ENCODE data around the gene NYAP2.

NYAP2 gene

GRCh38 chr2:225400546-225401400 is 1.3 kb downstream of the NYAP2 start:
- H3K27ac ChIP-seq, result no peak overlapping the region
- no peak overlapping the region for H3K4me3 ChIP-seq
- H3K27me3 ChIP-seq, result no peaks in the 10 kb centered on the region
- no peaks in the 10 kb centered on the region for H3K9me3 ChIP-seq
- no peaks in the 10 kb centered on the region for H3K4me1 ChIP-seq
- DNase-seq, result no peak
- TF ChIP-seq CTCF (IDR thresholded peaks at IDR 0.05), result no peak
- intact Hi-C loops (cut with DNase I; ENCODE audit: low total_unique reads), result no loop called here
- no peaks in the 10 kb centered on the region for H3K36me3 ChIP-seq

GRCh38 chr2:225402210-225402776 is 2.8 kb downstream of the NYAP2 start:
- intact Hi-C loops (cut with DNase I; ENCODE audit: low total_unique reads), result no loop called here
- no peak overlapping the region for H3K4me3 ChIP-seq

GRCh38 chr2:225411452-225411851 is 11.9 kb downstream of the NYAP2 start:
- no peak for TF ChIP-seq CTCF (IDR thresholded peaks at IDR 0.05)
- Histone ChIP-seq H3K36me3 (no peaks in the 10 kb centered on the region), H3K4me3 (no peak overlapping the region), H3K27me3 (no peaks in the 10 kb centered on the region), H3K9me3 (no peaks in the 10 kb centered on the region), H3K4me1 (no peaks in the 10 kb centered on the region), H3K27ac (no peak overlapping the region)
- intact Hi-C loops (cut with DNase I; ENCODE audit: low total_unique reads), result no loop called here
- no peak for DNase-seq

More at GRCh38 chr2:225402210-225402776, 2.8 kb downstream of the NYAP2 start:
- DNase-seq, result no peak
- H3K27ac ChIP-seq, result no peak overlapping the region
- H3K36me3 ChIP-seq, result no peaks in the 10 kb centered on the region
- no peaks in the 10 kb centered on the region for H3K27me3 ChIP-seq
- no peaks in the 10 kb centered on the region for H3K4me1 ChIP-seq
- TF ChIP-seq CTCF (IDR thresholded peaks at IDR 0.05), result no peak
- H3K9me3 ChIP-seq, result no peaks in the 10 kb centered on the region

- intact Hi-C loops (cut with DNase I; ENCODE audit: low total_unique reads), result no loop called here
- Histone ChIP-seq H3K36me3 (no peaks in the 10 kb centered on the region), H3K4me1 (no peaks in the 10 kb centered on the region), H3K4me3 (no peak overlapping the region), H3K27ac (no peak overlapping the region), H3K9me3 (no peaks in the 10 kb centered on the region), H3K27me3 (no peaks in the 10 kb centered on the region)
- no peak for TF ChIP-seq CTCF (IDR thresholded peaks at IDR 0.05)
- no peak for DNase-seq
Observed at GRCh38 chr2:225413786-225414185, 14.3 kb downstream of the NYAP2 start.

- H3K4me1 ChIP-seq, result no peaks in the 10 kb centered on the region
- H3K36me3 ChIP-seq, result no peaks in the 10 kb centered on the region
- H3K27me3 ChIP-seq, result no peaks in the 10 kb centered on the region
- H3K9me3 ChIP-seq, result no peaks in the 10 kb centered on the region
- intact Hi-C loops (cut with DNase I; ENCODE audit: low total_unique reads), result no loop called here
- no peak overlapping the region for H3K4me3 ChIP-seq
- no peak for DNase-seq
- TF ChIP-seq CTCF (IDR thresholded peaks at IDR 0.05), result no peak
- no peak overlapping the region for H3K27ac ChIP-seq
Observed at GRCh38 chr2:225414902-225415301, 15.4 kb downstream of the NYAP2 start.
